Fibroblast of lung (primary cell): ENCODE results near the gene ADCY5. TPM values are rescaled to one million over a fixed set of nuclear protein-coding genes. Genes with fewer than 3 reads are reported as not detected.

Experiments
- DNase-seq, 2 donors: peaks; one replicate each; pipeline versions ENCODE4 v3.0.0 to v3.0.0-alpha.2; 2010; ENCODE audit warnings: low read depth in 2 of 2
- H2AFZ ChIP-seq: 2 replicates; pipeline ENCODE4 v1.5.1; 2012; ENCODE audit warnings: low read length, control low read depth, inconsistent platforms
- H3K27ac ChIP-seq: 2 replicates; pipeline ENCODE4 v1.5.1; 2011; ENCODE audit warnings: low read length, control low read depth; ENCODE audit not compliant: insufficient read depth
- H3K27me3 ChIP-seq: 2 replicates; pipeline ENCODE4 v1.5.1; 2011; ENCODE audit warnings: mild to moderate bottlenecking, low read length; ENCODE audit not compliant: control insufficient read depth, insufficient read depth
- H3K36me3 ChIP-seq: 2 replicates; pipeline ENCODE4 v1.5.1; 2011; ENCODE audit warnings: low read length; ENCODE audit not compliant: control insufficient read depth, insufficient read depth
- H3K4me1 ChIP-seq: 2 replicates; pipeline ENCODE4 v1.5.1; 2011; ENCODE audit warnings: low read length; ENCODE audit not compliant: control insufficient read depth, insufficient read depth; ENCODE audit errors: extremely low read depth
- H3K4me2 ChIP-seq: 2 replicates; pipeline ENCODE4 v1.5.1; 2011; ENCODE audit warnings: low read length, control low read depth; ENCODE audit not compliant: insufficient read depth; ENCODE audit errors: extremely low read depth
- H3K4me3 ChIP-seq, 4 experiments: fragments of 200-600 bp in 1 of 4; sonication (generic) in 1 of 4; replicated peaks in 1 of 4; 2 replicates each; pipeline ENCODE4 v1.5.1; 2011 to 2016; ENCODE audit warnings: low read length in 4 of 4, low read depth in 3 of 4, mild to moderate bottlenecking in 3 of 4, control low read depth in 2 of 4, inconsistent platforms in 1 of 4, mixed read lengths in 1 of 4; ENCODE audit not compliant: insufficient read depth in 1 of 4; ENCODE audit errors: control extremely low read depth in 1 of 4
- H3K79me2 ChIP-seq: 2 replicates; pipeline ENCODE4 v1.5.1; 2012; ENCODE audit warnings: mild to moderate bottlenecking, low read length, inconsistent platforms; ENCODE audit not compliant: control insufficient read depth, insufficient read depth
- H3K9ac ChIP-seq: 2 replicates; pipeline ENCODE4 v1.5.1; 2011; ENCODE audit warnings: mild to moderate bottlenecking, low read length, control low read depth; ENCODE audit not compliant: insufficient read depth
- H3K9me3 ChIP-seq: 2 replicates; pipeline ENCODE4 v1.5.1; 2012; ENCODE audit warnings: low read depth, low read length; ENCODE audit not compliant: control insufficient read depth, insufficient read depth
- H4K20me1 ChIP-seq: 2 replicates; pipeline ENCODE4 v1.5.1; 2011; ENCODE audit warnings: low read length; ENCODE audit not compliant: control insufficient read depth, insufficient read depth; ENCODE audit errors: extremely low read depth
- EZH2 ChIP-seq: IDR thresholded peaks from 2 replicates; pipeline ENCODE4 v1.5.1; 2012; ENCODE audit warnings: low read length, control low read depth, mild to moderate bottlenecking; ENCODE audit errors: missing control alignments
- polyA plus RNA-seq, 2 donors: library from polyadenylated mRNA; depleted of rRNA in 1 of 2; stranded (reverse) in 1 of 2; unstranded in 1 of 2; fragments of >200 nt; gene quantifications; 2 replicates each; pipeline ENCODE4 v1.2.1, GENCODE V29; 2011 to 2012; ENCODE audit warnings: missing spikeins in 1 of 2
- total RNA-seq: library from RNA; depleted of rRNA; stranded (reverse); fragments of >200 nt; gene quantifications from 2 replicates; pipeline ENCODE4 v1.2.1, GENCODE V29; 2014
- TF ChIP-seq, protein P1 (sequence below), 2 donors: IDR thresholded peaks in 1 of 2; conservative IDR thresholded peaks in 1 of 2; 1 replicate in 1 of 2; 2 replicates in 1 of 2; pipeline ENCODE4 v1.5.1; 2011 to 2012; ENCODE audit warnings: low read length in 2 of 2, control low read depth in 1 of 2, inconsistent platforms in 1 of 2, low read depth in 1 of 2, mild to moderate bottlenecking in 1 of 2

ADCY5 gene
- total and polyA plus RNA-seq, 2 donors (not counting 1 experiment from before 2014, with no cell fraction given) = 0.11 to 0.50 TPM

DNA sequence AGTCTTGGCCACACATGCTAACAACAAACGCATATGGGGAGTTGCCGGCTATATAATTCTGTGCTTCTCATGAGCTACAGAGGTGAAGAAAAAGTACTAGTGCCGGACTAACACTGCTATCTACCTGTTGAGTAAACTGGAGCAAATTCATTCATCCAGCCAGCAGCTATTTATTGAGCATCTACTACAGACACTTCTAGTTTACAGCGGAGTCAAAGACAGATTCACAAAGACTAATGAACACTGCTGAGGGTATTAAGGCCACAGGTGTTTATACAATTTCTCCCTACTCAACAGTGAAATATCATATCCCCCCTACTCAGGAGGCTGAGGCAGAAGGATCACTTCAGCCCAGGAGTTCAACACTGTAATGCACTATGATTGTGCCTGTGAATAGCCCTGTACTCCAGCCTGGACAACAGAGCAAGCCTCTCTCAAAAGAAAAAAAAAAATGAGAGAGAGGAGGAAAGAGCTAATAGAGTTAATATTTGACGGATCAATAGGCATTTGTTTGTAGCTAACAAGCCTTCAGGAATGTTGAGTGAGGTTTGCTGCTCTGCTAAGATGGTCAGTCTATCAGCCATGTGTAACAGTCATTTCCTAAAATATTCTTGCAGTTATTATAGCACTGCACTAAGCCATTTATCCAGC is 17.8 kb downstream of the ADCY5 start:
- no peaks in the 10 kb centered on the region for H3K9me3 ChIP-seq
- H3K9ac ChIP-seq = no peak overlapping the region
- no peaks in the 10 kb centered on the region for H3K79me2 ChIP-seq
- H2AFZ ChIP-seq = no peak overlapping the region
- H4K20me1 ChIP-seq = no peaks in the 10 kb centered on the region
- H3K4me3 ChIP-seq = no peak overlapping the region
- TF ChIP-seq, protein P1, sequence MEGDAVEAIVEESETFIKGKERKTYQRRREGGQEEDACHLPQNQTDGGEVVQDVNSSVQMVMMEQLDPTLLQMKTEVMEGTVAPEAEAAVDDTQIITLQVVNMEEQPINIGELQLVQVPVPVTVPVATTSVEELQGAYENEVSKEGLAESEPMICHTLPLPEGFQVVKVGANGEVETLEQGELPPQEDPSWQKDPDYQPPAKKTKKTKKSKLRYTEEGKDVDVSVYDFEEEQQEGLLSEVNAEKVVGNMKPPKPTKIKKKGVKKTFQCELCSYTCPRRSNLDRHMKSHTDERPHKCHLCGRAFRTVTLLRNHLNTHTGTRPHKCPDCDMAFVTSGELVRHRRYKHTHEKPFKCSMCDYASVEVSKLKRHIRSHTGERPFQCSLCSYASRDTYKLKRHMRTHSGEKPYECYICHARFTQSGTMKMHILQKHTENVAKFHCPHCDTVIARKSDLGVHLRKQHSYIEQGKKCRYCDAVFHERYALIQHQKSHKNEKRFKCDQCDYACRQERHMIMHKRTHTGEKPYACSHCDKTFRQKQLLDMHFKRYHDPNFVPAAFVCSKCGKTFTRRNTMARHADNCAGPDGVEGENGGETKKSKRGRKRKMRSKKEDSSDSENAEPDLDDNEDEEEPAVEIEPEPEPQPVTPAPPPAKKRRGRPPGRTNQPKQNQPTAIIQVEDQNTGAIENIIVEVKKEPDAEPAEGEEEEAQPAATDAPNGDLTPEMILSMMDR (conservative IDR thresholded peaks at IDR 0.05 in 1 of 2, IDR thresholded peaks at IDR 0.05 in 1 of 2; ENCODE audit: low read depth in 1 of 2, low read length in 2 of 2) = no peak
- no peak for TF ChIP-seq EZH2
- no peak overlapping the region for H3K27ac ChIP-seq
- no peak overlapping the region for H3K4me2 ChIP-seq
- H3K4me1 ChIP-seq = no peaks in the 10 kb centered on the region
- peak in 1 of 2 donors; percentile 5 for DNase-seq
- H3K36me3 ChIP-seq = no peaks in the 10 kb centered on the region
- H3K27me3 ChIP-seq = peaks cover 24% of the 10 kb centered on the region

GRCh38 chr3:123430266-123430665 is 18.6 kb downstream of the ADCY5 start:
- H3K9ac ChIP-seq = no peak overlapping the region
- H3K27me3 ChIP-seq = peaks cover 28% of the 10 kb centered on the region
- no peaks in the 10 kb centered on the region for H3K79me2 ChIP-seq
- H2AFZ ChIP-seq = no peak overlapping the region
- no peak for DNase-seq
- no peaks in the 10 kb centered on the region for H3K9me3 ChIP-seq
- H3K36me3 ChIP-seq = no peaks in the 10 kb centered on the region
- H3K4me1 ChIP-seq = no peaks in the 10 kb centered on the region
- no peak overlapping the region for H3K4me3 ChIP-seq
- no peak overlapping the region for H3K4me2 ChIP-seq
- TF ChIP-seq, protein P1 (conservative IDR thresholded peaks at IDR 0.05 in 1 of 2, IDR thresholded peaks at IDR 0.05 in 1 of 2; ENCODE audit: low read depth in 1 of 2, low read length in 2 of 2) = no peak
- no peak for TF ChIP-seq EZH2
- H3K27ac ChIP-seq = no peak overlapping the region
- no peaks in the 10 kb centered on the region for H4K20me1 ChIP-seq

- Histone ChIP-seq H3K9me3 (no peaks in the 10 kb centered on the region), H4K20me1 (no peaks in the 10 kb centered on the region), H3K4me3 (no peak overlapping the region), H3K9ac (no peak overlapping the region), H3K4me1 (no peaks in the 10 kb centered on the region), H3K27ac (no peak overlapping the region), H3K27me3 (peaks cover 25% of the 10 kb centered on the region), H2AFZ (no peak overlapping the region), H3K79me2 (no peaks in the 10 kb centered on the region), H3K4me2 (no peak overlapping the region), H3K36me3 (no peaks in the 10 kb centered on the region)
- no peak for TF ChIP-seq EZH2
- TF ChIP-seq, protein P1 (conservative IDR thresholded peaks at IDR 0.05 in 1 of 2, IDR thresholded peaks at IDR 0.05 in 1 of 2; ENCODE audit: low read depth in 1 of 2, low read length in 2 of 2) = no peak
- DNase-seq = no peak
These were observed 19.3 kb downstream of the ADCY5 start for GRCh38 chr3:123429362-123430125.
